Panc1 (cell line): Measurements from ENCODE around the gene RPN2. TPM values are rescaled to one million over a fixed set of nuclear protein-coding genes. Genes with fewer than 3 reads are reported as not detected.

ENCODE experiments used
- ATAC-seq: fragments of 200-7000 bp; cut with Tn5 transposase; 2 replicates; pipeline ENCODE4 v1.9.1; 2020; ENCODE audit warnings: mild to moderate bottlenecking, moderate library complexity
- BruUV-seq: library from RNA; stranded (reverse); fragments of 400-500 nt; replicated peaks from 2 replicates; lab custom pipeline; 2021; lab: Mats Ljungman, UMichigan
- CTCF ChIA-PET: fragments of 300-600 bp; sonication (Branson Sonifier 250); formaldehyde crosslinking; loops from one replicate; lab custom pipeline; 2022; ENCODE audit warnings: antibody characterized with exemption; lab: Charles Lee
- POLR2A ChIA-PET: fragments of 300-600 bp; sonication (Branson Sonifier 250); formaldehyde crosslinking; loops from one replicate; lab custom pipeline; 2022; ENCODE audit warnings: antibody characterized with exemption; lab: Charles Lee
- DNase-seq: peaks from one replicate; pipeline ENCODE4 v3.0.0-alpha.2; 2010; ENCODE audit warnings: low read depth, low spot score
- H3K27ac ChIP-seq: 2 replicates; pipeline ENCODE4 v1.5.1; 2011; ENCODE audit warnings: mild to moderate bottlenecking, low read length, inconsistent platforms
- H3K27me3 ChIP-seq: fragments of 200-500 bp; sonication (Bioruptor generic); 2 replicates; pipeline ENCODE4 v1.6.0; 2014; ENCODE audit warnings: low read length, inconsistent platforms; ENCODE audit not compliant: control insufficient read depth, insufficient read depth
- H3K36me3 ChIP-seq: fragments of 200-500 bp; sonication (Bioruptor generic); 2 replicates; pipeline ENCODE4 v1.5.1; 2014; ENCODE audit warnings: inconsistent platforms, mild to moderate bottlenecking, low read length, moderate library complexity; ENCODE audit not compliant: control insufficient read depth, insufficient read depth
- H3K4me1 ChIP-seq: 2 replicates; pipeline ENCODE4 v1.5.1; 2011; ENCODE audit warnings: inconsistent platforms, mild to moderate bottlenecking, low read length, moderate library complexity; ENCODE audit not compliant: control insufficient read depth, insufficient read depth
- H3K4me3 ChIP-seq, 2 experiments: 2 replicates each; pipeline ENCODE4 v1.5.1; 2011 to 2012; ENCODE audit warnings: low read depth in 2 of 2, low read length in 2 of 2, mild to moderate bottlenecking in 2 of 2, inconsistent platforms in 1 of 2, moderate library complexity in 1 of 2
- H3K9me3 ChIP-seq: fragments of 200-500 bp; sonication (Bioruptor generic); 2 replicates; pipeline ENCODE4 v1.5.1; 2014; ENCODE audit warnings: low read depth, mild to moderate bottlenecking, inconsistent platforms, low read length, moderate library complexity; ENCODE audit not compliant: control insufficient read depth, insufficient read depth
- CTCF ChIP-seq: fragments of 450-650 bp; IDR thresholded peaks from 2 replicates; pipeline ENCODE4 v1.5.1; 2017; ENCODE audit warnings: mild to moderate bottlenecking
- POLR2AphosphoS5 ChIP-seq: IDR thresholded peaks from 2 replicates; pipeline ENCODE4 v1.6.1; 2012; ENCODE audit warnings: mild to moderate bottlenecking, low read depth, low read length, moderate library complexity
- REST ChIP-seq, 2 experiments: IDR thresholded peaks; 2 replicates each; pipeline ENCODE4 v1.6.1; 2011 to 2012; ENCODE audit warnings: low read depth in 2 of 2, control low read depth in 1 of 2, low read length in 1 of 2, mild to moderate bottlenecking in 1 of 2, moderate library complexity in 1 of 2; ENCODE audit not compliant: insufficient read depth in 1 of 2
- SIN3A ChIP-seq: IDR thresholded peaks from 2 replicates; pipeline ENCODE4 v1.6.1; 2012; ENCODE audit warnings: low read depth, mild to moderate bottlenecking, low read length, moderate library complexity, borderline replicate concordance; ENCODE audit not compliant: insufficient read depth
- TCF7L2 ChIP-seq: IDR thresholded peaks from 2 replicates; pipeline ENCODE4 v1.6.1; 2011; ENCODE audit warnings: mild to moderate bottlenecking, low read depth, low read length, inconsistent platforms
- in situ Hi-C: cut with HindIII; loops from 2 replicates; pipeline ENCODE4 v1.10.0; 2016; ENCODE audit warnings: low sequenced_read_pairs, low pct_unique_long_range_greater_than_20kb
- intact Hi-C: fragments of 100-400 bp; cut with micrococcal nuclease; formaldehyde crosslinking; loops from one replicate; pipeline ENCODE4 v1.10.0; 2022; ENCODE audit not compliant: unreplicated experiment
- total RNA-seq: library from RNA; stranded (reverse); gene quantifications from one replicate; pipeline ENCODE4 v1.2.1, GENCODE V29; 2021; ENCODE audit not compliant: unreplicated experiment

RPN2 gene
- total RNA-seq, 1 experiment from 2014 or later: 250 TPM

GRCh38 chr20:37259865-37260264 is 80.7 kb downstream of the RPN2 start:
- intact Hi-C loops: no loop called here
- ChIA-PET POLR2A (interaction anchor here (0.7 kb wide), 1 partner anchor 18 kb away, joined by 6 read pairs; no protein-coding TSS in a partner anchor), CTCF (no interaction called here)
- Histone ChIP-seq H3K9me3 (no peaks in the 10 kb centered on the region), H3K4me1 (no peaks in the 10 kb centered on the region), H3K27ac (no peak overlapping the region), H3K27me3 (peaks cover 4% of the 10 kb centered on the region), H3K4me3 (no peak overlapping the region), H3K36me3 (no peaks in the 10 kb centered on the region)
- ATAC-seq (no peak), DNase-seq (no peak)
- in situ Hi-C loops: no loop called here
- no peak for TF ChIP-seq SIN3A
- no peak for TF ChIP-seq TCF7L2
- no peak for TF ChIP-seq CTCF
- TF ChIP-seq REST (IDR thresholded peaks at IDR 0.05; ENCODE audit: insufficient read depth in 1 of 2, low read depth in 2 of 2, low read length in 1 of 2): no peak
- TF ChIP-seq POLR2AphosphoS5: no peak
- no TSS peak for BruUV-seq

GRCh38 chr20:37260923-37261322 is 81.8 kb downstream of the RPN2 start:
- intact Hi-C loops (no loop called here), in situ Hi-C loops (no loop called here)
- H3K4me3 ChIP-seq: no peak overlapping the region
- DNase-seq: no peak
- H3K4me1 ChIP-seq: no peaks in the 10 kb centered on the region
- no peaks in the 10 kb centered on the region for H3K9me3 ChIP-seq
- BruUV-seq: no TSS peak
- ChIA-PET CTCF (no interaction called here), POLR2A (no interaction called here)
- TF ChIP-seq SIN3A: no peak
- TF ChIP-seq TCF7L2: no peak
- no peak for TF ChIP-seq REST (IDR thresholded peaks at IDR 0.05; ENCODE audit: insufficient read depth in 1 of 2, low read depth in 2 of 2, low read length in 1 of 2)
- no peak for TF ChIP-seq POLR2AphosphoS5
- TF ChIP-seq CTCF: no peak
- no peaks in the 10 kb centered on the region for H3K36me3 ChIP-seq
- no peak overlapping the region for H3K27ac ChIP-seq
- no peak for ATAC-seq
- H3K27me3 ChIP-seq: peaks cover 4% of the 10 kb centered on the region
